ENCODE results near the gene COX6A1.

The COX6A1 gene

GRCh38 chr12:120488057-120488640 is 50.2 kb downstream of the COX6A1 start:
- CTCF ChIA-PET: interaction anchor here (1.0 to 3.5 kb wide), 3 partner anchors 10 to 32 kb away, joined by 3 to 11 read pairs (median 6); no protein-coding TSS in a partner anchor
- no peak for DNase-seq (ENCODE audit: extremely low spot score)
- POLR2A ChIA-PET: no interaction called here
- no peak for TF ChIP-seq CTCF (IDR thresholded peaks at IDR 0.05; ENCODE audit: control extremely low read depth, extremely low read depth, low read depth, missing control alignments)

- POLR2A ChIA-PET: no interaction called here
- no peak for TF ChIP-seq CTCF (IDR thresholded peaks at IDR 0.05; ENCODE audit: control extremely low read depth, extremely low read depth, low read depth, missing control alignments)
- CTCF ChIA-PET: interaction anchor here (1.0 to 2.2 kb wide), 3 partner anchors 9 to 33 kb away, joined by 3 to 6 read pairs (median 3); no protein-coding TSS in a partner anchor
- no peak for DNase-seq (ENCODE audit: extremely low spot score)
Measured at GRCh38 chr12:120489018-120489417, 51.1 kb downstream of the COX6A1 start.

- ChIA-PET CTCF (interaction anchor here (2.2 kb wide), 1 partner anchor 21 kb away, joined by 5 read pairs; no protein-coding TSS in a partner anchor), POLR2A (no interaction called here)
- DNase-seq (ENCODE audit: extremely low spot score): no peak
- no peak for TF ChIP-seq CTCF (IDR thresholded peaks at IDR 0.05; ENCODE audit: control extremely low read depth, extremely low read depth, low read depth, missing control alignments)
Measured at GRCh38 chr12:120490325-120490724, 52.4 kb downstream of the COX6A1 start.

All from GM10248 (cell line).